Measurements from ENCODE around the gene JADE3. TPM values are rescaled to one million over a fixed set of nuclear protein-coding genes. Genes with fewer than 3 reads are reported as not detected.

Gene JADE3
- total RNA-seq, 1 experiment from 2014 or later = 14.3 TPM

- no peak for ATAC-seq
- no peak for DNase-seq (ENCODE audit: low read depth, low spot score)
- BruUV-seq (replicated peaks) = no TSS peak
- H3K27me3 ChIP-seq (ENCODE audit: insufficient read depth, low read length) = no peaks in the 10 kb centered on the region
- no peak for TF ChIP-seq CBX3 (IDR thresholded peaks at IDR 0.05; ENCODE audit: low read depth)
- no peak for TF ChIP-seq ELF1 (IDR thresholded peaks at IDR 0.05; ENCODE audit: borderline replicate concordance, low read depth)
- no peak for TF ChIP-seq SIN3A (IDR thresholded peaks at IDR 0.05; ENCODE audit: low read depth)
- no peak for TF ChIP-seq JUND (IDR thresholded peaks at IDR 0.05)
- no peak for TF ChIP-seq ZFX (IDR thresholded peaks at IDR 0.05)
- TF ChIP-seq FOSL1 (IDR thresholded peaks at IDR 0.05; ENCODE audit: low read depth) = no peak
- TF ChIP-seq, protein P1, sequence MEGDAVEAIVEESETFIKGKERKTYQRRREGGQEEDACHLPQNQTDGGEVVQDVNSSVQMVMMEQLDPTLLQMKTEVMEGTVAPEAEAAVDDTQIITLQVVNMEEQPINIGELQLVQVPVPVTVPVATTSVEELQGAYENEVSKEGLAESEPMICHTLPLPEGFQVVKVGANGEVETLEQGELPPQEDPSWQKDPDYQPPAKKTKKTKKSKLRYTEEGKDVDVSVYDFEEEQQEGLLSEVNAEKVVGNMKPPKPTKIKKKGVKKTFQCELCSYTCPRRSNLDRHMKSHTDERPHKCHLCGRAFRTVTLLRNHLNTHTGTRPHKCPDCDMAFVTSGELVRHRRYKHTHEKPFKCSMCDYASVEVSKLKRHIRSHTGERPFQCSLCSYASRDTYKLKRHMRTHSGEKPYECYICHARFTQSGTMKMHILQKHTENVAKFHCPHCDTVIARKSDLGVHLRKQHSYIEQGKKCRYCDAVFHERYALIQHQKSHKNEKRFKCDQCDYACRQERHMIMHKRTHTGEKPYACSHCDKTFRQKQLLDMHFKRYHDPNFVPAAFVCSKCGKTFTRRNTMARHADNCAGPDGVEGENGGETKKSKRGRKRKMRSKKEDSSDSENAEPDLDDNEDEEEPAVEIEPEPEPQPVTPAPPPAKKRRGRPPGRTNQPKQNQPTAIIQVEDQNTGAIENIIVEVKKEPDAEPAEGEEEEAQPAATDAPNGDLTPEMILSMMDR (IDR thresholded peaks at IDR 0.05 in 2 of 3, conservative IDR thresholded peaks at IDR 0.05 in 1 of 3; ENCODE audit: borderline replicate concordance in 1 of 3, insufficient read depth in 1 of 3, low read depth in 2 of 3, low read length in 2 of 3) = no peak
- TF ChIP-seq EZH2 (IDR thresholded peaks at IDR 0.05) = no peak
- TF ChIP-seq, protein P2, sequence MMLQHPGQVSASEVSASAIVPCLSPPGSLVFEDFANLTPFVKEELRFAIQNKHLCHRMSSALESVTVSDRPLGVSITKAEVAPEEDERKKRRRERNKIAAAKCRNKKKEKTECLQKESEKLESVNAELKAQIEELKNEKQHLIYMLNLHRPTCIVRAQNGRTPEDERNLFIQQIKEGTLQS (IDR thresholded peaks at IDR 0.05) = no peak
- TF ChIP-seq ZNF274 (IDR thresholded peaks at IDR 0.05; ENCODE audit: low read depth, low read length) = no peak
- TF ChIP-seq MAX (IDR thresholded peaks at IDR 0.05) = no peak
- no peak for TF ChIP-seq RAD21 (IDR thresholded peaks at IDR 0.05; ENCODE audit: low read depth)
- no peak for TF ChIP-seq CEBPB (IDR thresholded peaks at IDR 0.05; ENCODE audit: low read depth)
- no peak for TF ChIP-seq YY1 (IDR thresholded peaks at IDR 0.05; ENCODE audit: extremely low read depth, insufficient replicate concordance, low read depth, low read length)
- no peak for TF ChIP-seq TCF7L2 (IDR thresholded peaks at IDR 0.05; ENCODE audit: borderline replicate concordance, extremely low read depth, insufficient read depth, insufficient read length)
- TF ChIP-seq EGR1 (IDR thresholded peaks at IDR 0.05; ENCODE audit: low read depth) = no peak
- no peak overlapping the region for H3K4me3 ChIP-seq (replicated peaks in 1 of 2; ENCODE audit: low read depth in 1 of 2, low read length in 2 of 2)
- no peaks in the 10 kb centered on the region for H3K9me3 ChIP-seq (ENCODE audit: control insufficient read depth in 1 of 2, insufficient read depth in 1 of 2, low read depth in 1 of 2, low read length in 2 of 2)
- H3K9ac ChIP-seq (ENCODE audit: low read length) = no peak overlapping the region
- ChIA-PET CTCF (interaction anchor here (0.7 kb wide), 1 partner anchor 68 kb away, joined by 3 read pairs; no protein-coding TSS in a partner anchor), RAD21 (ENCODE audit: low non-redundant PET in 1 of 2, low total read pairs in 2 of 2, uncharacterized antibody in 2 of 2, unreplicated experiment in 2 of 2) (no interaction called here), POLR2A (no interaction called here)
- no peaks in the 10 kb centered on the region for H3K9me2 ChIP-seq (ENCODE audit: insufficient read depth)
- H3K27ac ChIP-seq (ENCODE audit: low read depth, low read length) = no peak overlapping the region
- H3K79me2 ChIP-seq (ENCODE audit: insufficient read depth, low read length) = no peaks in the 10 kb centered on the region
- no peaks in the 10 kb centered on the region for H3K36me3 ChIP-seq (ENCODE audit: control insufficient read depth in 1 of 2, insufficient read depth in 2 of 2, low read length in 2 of 2)
- no peak overlapping the region for H3K4me2 ChIP-seq (ENCODE audit: low read length)
- peaks cover 3 to 7% of the 10 kb centered on the region in 2 experiments for H3K4me1 ChIP-seq (ENCODE audit: control insufficient read depth in 1 of 2, insufficient read depth in 2 of 2, low read length in 2 of 2)
- intact Hi-C loops (cut with micrococcal nuclease) = no loop called here
- no peak overlapping the region for H2AFZ ChIP-seq (ENCODE audit: low read depth, low read length, poor library complexity, severe bottlenecking)
- no peaks in the 10 kb centered on the region for H4K20me1 ChIP-seq (ENCODE audit: insufficient read depth)
Measured at GRCh38 chrX:46864606-46865005, 47.6 kb upstream of the JADE3 start.

Data from HCT116 (cell line).